K562 (cell line): ENCODE measurements around the gene RAB13. TPM values are rescaled to one million over a fixed set of nuclear protein-coding genes. Genes with fewer than 3 reads are reported as not detected.

Experiments used
- FOXK2 ChIP-seq, 2 experiments: fragments of 450-650 bp; IDR thresholded peaks in 1 of 2; conservative IDR thresholded peaks in 1 of 2; 2 replicates each; pipeline ENCODE4 v1.6.1; 2016; ENCODE audit warnings: low read depth in 2 of 2, mild to moderate bottlenecking in 1 of 2
- HMGN3 ChIP-seq: IDR thresholded peaks from 2 replicates; pipeline ENCODE4 v1.6.1; 2011; ENCODE audit warnings: borderline replicate concordance, low read depth, mild to moderate bottlenecking, mixed read lengths, low read length; ENCODE audit not compliant: insufficient read length; ENCODE audit errors: extremely low read depth
- L3MBTL2 ChIP-seq: fragments of 450-650 bp; IDR thresholded peaks from 2 replicates; pipeline ENCODE4 v1.6.1; 2016; ENCODE audit warnings: mild to moderate bottlenecking, moderate library complexity
- MCM3 ChIP-seq: fragments of 450-650 bp; IDR thresholded peaks from 2 replicates; pipeline ENCODE4 v1.6.1; 2016
- POLR2B ChIP-seq: fragments of 450-650 bp; IDR thresholded peaks from 2 replicates; pipeline ENCODE4 v1.6.1; 2018; ENCODE audit warnings: low read depth; ENCODE audit not compliant: partially characterized antibody
- SAP30 ChIP-seq: fragments of 200-600 bp; sonication (generic); IDR thresholded peaks from 2 replicates; pipeline ENCODE4 v1.6.1; 2012; ENCODE audit warnings: borderline replicate concordance, low read depth, mild to moderate bottlenecking, moderate library complexity, low read length, control low read depth, inconsistent platforms; ENCODE audit not compliant: insufficient read depth, poor library complexity, severe bottlenecking
- SIX5 ChIP-seq, 2 experiments: IDR thresholded peaks; 2 replicates each; pipeline ENCODE4 v1.6.1; 2011; ENCODE audit warnings: low read length in 2 of 2, borderline replicate concordance in 1 of 2, low read depth in 1 of 2, mild to moderate bottlenecking in 1 of 2, moderate library complexity in 1 of 2; ENCODE audit not compliant: insufficient read depth in 1 of 2
- SUPT5H ChIP-seq: fragments of 450-650 bp; IDR thresholded peaks from 2 replicates; pipeline ENCODE4 v1.6.1; 2016
- ZBTB17 ChIP-seq: fragments of 450-650 bp; formaldehyde crosslinking; IDR thresholded peaks from 2 replicates; pipeline ENCODE4 v1.4.0; 2020; ENCODE audit warnings: mild to moderate bottlenecking
- ZNF57 ChIP-seq: fragments of 450-650 bp; formaldehyde crosslinking; IDR thresholded peaks from 2 replicates; pipeline ENCODE4 v1.4.0; 2020; ENCODE audit warnings: mild to moderate bottlenecking, moderate library complexity
- polyA plus RNA-seq, 8 experiments: library from polyadenylated mRNA; depleted of rRNA in 4 of 8; stranded (reverse) in 5 of 8; unstranded in 3 of 8; fragments of >200 nt; fragmentation: Nextera tagmentation in 2 of 8; fragmentation: Illumina TruSeq in 1 of 8; extraction: Ambion mirVana in 2 of 8; extraction: Trizol in 1 of 8; gene quantifications; 2 replicates each; pipeline versions ENCODE4 v1.2.1 to v1.2.3, GENCODE V29; 2011 to 2014; ENCODE audit warnings: inconsistent platforms in 1 of 8, missing spikeins in 1 of 8
- total RNA-seq, 7 experiments: library from RNA; depleted of rRNA in 6 of 7; stranded (reverse); fragments of >200 nt in 6 of 7; fragmentation: Illumina TruSeq in 2 of 7; extraction: Trizol in 2 of 7; gene quantifications; 2 replicates each; pipeline versions ENCODE4 v1.2.1 to v1.2.3, GENCODE V29; 2011 to 2021; ENCODE audit warnings: low replicate concordance in 1 of 7
- TF ChIP-seq, protein P1 (sequence below): fragments of 250-450 bp; sonication (Bioruptor Pico); IDR thresholded peaks from 2 replicates; pipeline ENCODE4 v1.9.0; 2021; ENCODE audit warnings: mild to moderate bottlenecking, inconsistent platforms
- TF ChIP-seq, protein P2 (sequence below): sonication (generic); formaldehyde crosslinking; IDR thresholded peaks from 2 replicates; pipeline ENCODE4 v1.8.0; 2023; ENCODE audit warnings: missing genetic modification reagents, mild to moderate bottlenecking, borderline replicate concordance
- TF ChIP-seq, protein P3 (sequence below): fragments of 450-650 bp; formaldehyde crosslinking; IDR thresholded peaks from 2 replicates; pipeline ENCODE4 v1.4.0; 2022; ENCODE audit warnings: missing genetic modification characterization
- TF ChIP-seq, protein P4 (sequence below): fragments of 450-650 bp; IDR thresholded peaks from 2 replicates; pipeline ENCODE4 v1.6.1; 2014; ENCODE audit warnings: low read depth, mild to moderate bottlenecking, moderate library complexity, borderline replicate concordance

RAB13 gene
- total and polyA plus RNA-seq, 9 of the 15 experiments (the other 6 are each of a cell fraction or from before 2014, with no cell fraction given) = 22.3 to 100 (median 39.8) TPM

DNA sequence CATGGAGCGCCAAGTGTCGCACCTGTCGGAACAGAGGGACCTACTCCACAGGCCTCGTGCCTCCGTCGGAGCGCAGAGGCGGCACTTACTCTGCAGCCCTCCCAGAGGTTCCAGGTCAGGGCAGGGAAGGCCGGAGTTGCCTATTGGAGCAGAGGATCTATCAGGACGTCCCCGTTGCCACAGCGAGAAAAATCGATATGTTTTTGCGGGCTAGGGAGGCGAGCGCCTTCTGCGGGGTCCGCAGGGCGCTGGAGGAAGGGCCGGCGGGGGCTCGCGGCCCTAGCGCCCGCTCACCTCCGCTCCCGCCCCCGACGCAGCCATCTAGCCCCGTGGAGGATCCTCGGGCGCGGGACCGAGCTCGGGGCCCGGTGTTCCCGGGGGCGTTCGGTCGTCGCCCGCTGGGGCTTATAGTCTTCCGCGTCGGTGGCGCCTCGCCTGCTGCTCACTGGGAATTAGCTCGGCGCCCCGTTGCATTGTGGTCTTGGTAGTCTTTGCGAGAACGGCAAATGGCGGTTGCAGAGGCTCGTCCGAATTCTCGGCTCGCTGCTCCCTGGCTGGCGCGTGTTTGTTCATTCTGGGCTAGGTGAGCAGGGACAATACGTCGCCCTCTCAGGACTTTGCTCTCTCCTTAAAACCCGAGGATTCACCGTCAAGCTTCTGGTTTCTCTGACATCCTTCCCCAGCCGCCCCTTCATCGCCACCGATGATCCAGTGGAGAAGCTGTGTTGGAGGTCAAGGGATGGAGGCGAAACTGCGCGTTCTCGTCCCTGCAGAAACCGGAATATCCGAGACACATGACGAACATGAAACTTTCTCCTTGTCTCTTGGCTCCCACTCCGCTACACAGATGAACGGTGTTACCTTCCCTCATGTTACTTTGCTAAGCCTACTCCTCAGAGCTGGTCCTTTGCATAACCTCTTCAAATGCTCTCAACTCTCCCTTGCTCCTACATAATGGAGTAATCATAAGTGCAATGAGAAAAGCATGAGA lies 8.6 kb downstream of the RAB13 start, which contains the start of gene JTB (continued):
- TF ChIP-seq, protein P1, sequence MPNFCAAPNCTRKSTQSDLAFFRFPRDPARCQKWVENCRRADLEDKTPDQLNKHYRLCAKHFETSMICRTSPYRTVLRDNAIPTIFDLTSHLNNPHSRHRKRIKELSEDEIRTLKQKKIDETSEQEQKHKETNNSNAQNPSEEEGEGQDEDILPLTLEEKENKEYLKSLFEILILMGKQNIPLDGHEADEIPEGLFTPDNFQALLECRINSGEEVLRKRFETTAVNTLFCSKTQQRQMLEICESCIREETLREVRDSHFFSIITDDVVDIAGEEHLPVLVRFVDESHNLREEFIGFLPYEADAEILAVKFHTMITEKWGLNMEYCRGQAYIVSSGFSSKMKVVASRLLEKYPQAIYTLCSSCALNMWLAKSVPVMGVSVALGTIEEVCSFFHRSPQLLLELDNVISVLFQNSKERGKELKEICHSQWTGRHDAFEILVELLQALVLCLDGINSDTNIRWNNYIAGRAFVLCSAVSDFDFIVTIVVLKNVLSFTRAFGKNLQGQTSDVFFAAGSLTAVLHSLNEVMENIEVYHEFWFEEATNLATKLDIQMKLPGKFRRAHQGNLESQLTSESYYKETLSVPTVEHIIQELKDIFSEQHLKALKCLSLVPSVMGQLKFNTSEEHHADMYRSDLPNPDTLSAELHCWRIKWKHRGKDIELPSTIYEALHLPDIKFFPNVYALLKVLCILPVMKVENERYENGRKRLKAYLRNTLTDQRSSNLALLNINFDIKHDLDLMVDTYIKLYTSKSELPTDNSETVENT = peak; percentile 84
- TF ChIP-seq FOXK2 (conservative IDR thresholded peaks at IDR 0.05 in 1 of 2, IDR thresholded peaks at IDR 0.05 in 1 of 2; ENCODE audit: low read depth in 2 of 2) (no peak), ZBTB17 (CRISPR knock-in tag) (0 out of 2 replicates have a peak, but pooled peaks have one; percentile 41), SUPT5H (peak; percentile 77), SAP30 (peak; percentile 47), POLR2B (peak; percentile 55), L3MBTL2 (peak; percentile 76), ZNF57 (CRISPR knock-in tag) (no peak), MCM3 (no peak), SIX5 (IDR thresholded peaks at IDR 0.05; ENCODE audit: borderline replicate concordance in 1 of 2, insufficient read depth in 1 of 2, low read depth in 1 of 2, low read length in 2 of 2) (peak; percentile 72), HMGN3 (peak; percentile 66)
- TF ChIP-seq, protein P2, sequence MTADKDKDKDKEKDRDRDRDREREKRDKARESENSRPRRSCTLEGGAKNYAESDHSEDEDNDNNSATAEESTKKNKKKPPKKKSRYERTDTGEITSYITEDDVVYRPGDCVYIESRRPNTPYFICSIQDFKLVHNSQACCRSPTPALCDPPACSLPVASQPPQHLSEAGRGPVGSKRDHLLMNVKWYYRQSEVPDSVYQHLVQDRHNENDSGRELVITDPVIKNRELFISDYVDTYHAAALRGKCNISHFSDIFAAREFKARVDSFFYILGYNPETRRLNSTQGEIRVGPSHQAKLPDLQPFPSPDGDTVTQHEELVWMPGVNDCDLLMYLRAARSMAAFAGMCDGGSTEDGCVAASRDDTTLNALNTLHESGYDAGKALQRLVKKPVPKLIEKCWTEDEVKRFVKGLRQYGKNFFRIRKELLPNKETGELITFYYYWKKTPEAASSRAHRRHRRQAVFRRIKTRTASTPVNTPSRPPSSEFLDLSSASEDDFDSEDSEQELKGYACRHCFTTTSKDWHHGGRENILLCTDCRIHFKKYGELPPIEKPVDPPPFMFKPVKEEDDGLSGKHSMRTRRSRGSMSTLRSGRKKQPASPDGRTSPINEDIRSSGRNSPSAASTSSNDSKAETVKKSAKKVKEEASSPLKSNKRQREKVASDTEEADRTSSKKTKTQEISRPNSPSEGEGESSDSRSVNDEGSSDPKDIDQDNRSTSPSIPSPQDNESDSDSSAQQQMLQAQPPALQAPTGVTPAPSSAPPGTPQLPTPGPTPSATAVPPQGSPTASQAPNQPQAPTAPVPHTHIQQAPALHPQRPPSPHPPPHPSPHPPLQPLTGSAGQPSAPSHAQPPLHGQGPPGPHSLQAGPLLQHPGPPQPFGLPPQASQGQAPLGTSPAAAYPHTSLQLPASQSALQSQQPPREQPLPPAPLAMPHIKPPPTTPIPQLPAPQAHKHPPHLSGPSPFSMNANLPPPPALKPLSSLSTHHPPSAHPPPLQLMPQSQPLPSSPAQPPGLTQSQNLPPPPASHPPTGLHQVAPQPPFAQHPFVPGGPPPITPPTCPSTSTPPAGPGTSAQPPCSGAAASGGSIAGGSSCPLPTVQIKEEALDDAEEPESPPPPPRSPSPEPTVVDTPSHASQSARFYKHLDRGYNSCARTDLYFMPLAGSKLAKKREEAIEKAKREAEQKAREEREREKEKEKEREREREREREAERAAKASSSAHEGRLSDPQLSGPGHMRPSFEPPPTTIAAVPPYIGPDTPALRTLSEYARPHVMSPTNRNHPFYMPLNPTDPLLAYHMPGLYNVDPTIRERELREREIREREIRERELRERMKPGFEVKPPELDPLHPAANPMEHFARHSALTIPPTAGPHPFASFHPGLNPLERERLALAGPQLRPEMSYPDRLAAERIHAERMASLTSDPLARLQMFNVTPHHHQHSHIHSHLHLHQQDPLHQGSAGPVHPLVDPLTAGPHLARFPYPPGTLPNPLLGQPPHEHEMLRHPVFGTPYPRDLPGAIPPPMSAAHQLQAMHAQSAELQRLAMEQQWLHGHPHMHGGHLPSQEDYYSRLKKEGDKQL (CRISPR knock-in tag) = no peak
- TF ChIP-seq, protein P3, sequence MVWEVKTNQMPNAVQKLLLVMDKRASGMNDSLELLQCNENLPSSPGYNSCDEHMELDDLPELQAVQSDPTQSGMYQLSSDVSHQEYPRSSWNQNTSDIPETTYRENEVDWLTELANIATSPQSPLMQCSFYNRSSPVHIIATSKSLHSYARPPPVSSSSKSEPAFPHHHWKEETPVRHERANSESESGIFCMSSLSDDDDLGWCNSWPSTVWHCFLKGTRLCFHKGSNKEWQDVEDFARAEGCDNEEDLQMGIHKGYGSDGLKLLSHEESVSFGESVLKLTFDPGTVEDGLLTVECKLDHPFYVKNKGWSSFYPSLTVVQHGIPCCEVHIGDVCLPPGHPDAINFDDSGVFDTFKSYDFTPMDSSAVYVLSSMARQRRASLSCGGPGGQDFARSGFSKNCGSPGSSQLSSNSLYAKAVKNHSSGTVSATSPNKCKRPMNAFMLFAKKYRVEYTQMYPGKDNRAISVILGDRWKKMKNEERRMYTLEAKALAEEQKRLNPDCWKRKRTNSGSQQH (CRISPR knock-in tag) = no peak
- TF ChIP-seq, protein P4, sequence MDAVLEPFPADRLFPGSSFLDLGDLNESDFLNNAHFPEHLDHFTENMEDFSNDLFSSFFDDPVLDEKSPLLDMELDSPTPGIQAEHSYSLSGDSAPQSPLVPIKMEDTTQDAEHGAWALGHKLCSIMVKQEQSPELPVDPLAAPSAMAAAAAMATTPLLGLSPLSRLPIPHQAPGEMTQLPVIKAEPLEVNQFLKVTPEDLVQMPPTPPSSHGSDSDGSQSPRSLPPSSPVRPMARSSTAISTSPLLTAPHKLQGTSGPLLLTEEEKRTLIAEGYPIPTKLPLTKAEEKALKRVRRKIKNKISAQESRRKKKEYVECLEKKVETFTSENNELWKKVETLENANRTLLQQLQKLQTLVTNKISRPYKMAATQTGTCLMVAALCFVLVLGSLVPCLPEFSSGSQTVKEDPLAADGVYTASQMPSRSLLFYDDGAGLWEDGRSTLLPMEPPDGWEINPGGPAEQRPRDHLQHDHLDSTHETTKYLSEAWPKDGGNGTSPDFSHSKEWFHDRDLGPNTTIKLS = peak; percentile 99
